Tibial artery (tissue), 4 donors: Measurements from ENCODE around the gene FAM98A.
A peak's percentile ranks its signal among the peaks of the same experiment; 100 is the strongest.

Experiments
- DNase-seq, 2 donors: peaks; one replicate each; pipeline ENCODE4 v3.0.0-alpha.2; 2019
- H3K27ac ChIP-seq, 2 donors: fragments of 200-600 bp; sonication (generic) in 1 of 2; 1 replicate in 1 of 2; 2 replicates in 1 of 2; pipeline ENCODE4 v1.5.1; 2018 to 2019; ENCODE audit warnings: mild to moderate bottlenecking in 1 of 2
- H3K27me3 ChIP-seq, 2 donors: fragments of 200-600 bp; sonication (generic) in 1 of 2; one replicate each; pipeline versions ENCODE4 v1.5.1 to v1.6.0; 2016 to 2019
- H3K36me3 ChIP-seq, 3 donors: fragments of 200-600 bp; sonication (generic) in 2 of 3; one replicate each; pipeline ENCODE4 v1.5.1; 2016 to 2019; ENCODE audit warnings: mild to moderate bottlenecking in 2 of 3
- H3K4me1 ChIP-seq, 4 donors: fragments of 200-600 bp; sonication (generic) in 2 of 4; 1 replicate in 3 of 4; 2 replicates in 1 of 4; pipeline ENCODE4 v1.5.1; 2016 to 2019
- H3K4me3 ChIP-seq, 2 donors: fragments of 200-600 bp; sonication (generic) in 1 of 2; 1 replicate in 1 of 2; 2 replicates in 1 of 2; pipeline ENCODE4 v1.5.1; 2018 to 2019; ENCODE audit warnings: mild to moderate bottlenecking in 2 of 2
- H3K9me3 ChIP-seq, 3 donors: fragments of 200-600 bp; sonication (generic) in 1 of 3; one replicate each; pipeline ENCODE4 v1.5.1; 2016 to 2019
- intact Hi-C: fragments of 100-400 bp; cut with DNase I; formaldehyde crosslinking; loops from one replicate; pipeline ENCODE4 v1.15.0; 2023; ENCODE audit warnings: low total_unique reads
- TF ChIP-seq, protein P1 (sequence below), 2 experiments: fragments of 200-600 bp in 1 of 2; fragments of 450-650 bp in 1 of 2; IDR thresholded peaks; one replicate each; pipeline ENCODE4 v1.5.1; 2017 to 2019; ENCODE audit warnings: antibody characterized with exemption in 2 of 2, mild to moderate bottlenecking in 1 of 2, moderate library complexity in 1 of 2

FAM98A gene

GRCh38 chr2:33598561-33599174, 431 bp downstream of the FAM98A start:
- H3K36me3 ChIP-seq = peaks cover 0 to 11% (median 0%) of the 10 kb centered on the region in 3 donors
- peaks cover 0 to 41% (median 16%) of the 10 kb centered on the region in 4 donors for H3K4me1 ChIP-seq
- H3K9me3 ChIP-seq = no peaks in the 10 kb centered on the region
- DNase-seq = peak in 1 of 2 donors; percentile 49
- H3K27ac ChIP-seq = peak overlapping the region; percentile 81 to 92
- no peaks in the 10 kb centered on the region for H3K27me3 ChIP-seq
- intact Hi-C loops = no loop called here
- H3K4me3 ChIP-seq = peak overlapping the region; percentile 70 to 96
- TF ChIP-seq, protein P1, sequence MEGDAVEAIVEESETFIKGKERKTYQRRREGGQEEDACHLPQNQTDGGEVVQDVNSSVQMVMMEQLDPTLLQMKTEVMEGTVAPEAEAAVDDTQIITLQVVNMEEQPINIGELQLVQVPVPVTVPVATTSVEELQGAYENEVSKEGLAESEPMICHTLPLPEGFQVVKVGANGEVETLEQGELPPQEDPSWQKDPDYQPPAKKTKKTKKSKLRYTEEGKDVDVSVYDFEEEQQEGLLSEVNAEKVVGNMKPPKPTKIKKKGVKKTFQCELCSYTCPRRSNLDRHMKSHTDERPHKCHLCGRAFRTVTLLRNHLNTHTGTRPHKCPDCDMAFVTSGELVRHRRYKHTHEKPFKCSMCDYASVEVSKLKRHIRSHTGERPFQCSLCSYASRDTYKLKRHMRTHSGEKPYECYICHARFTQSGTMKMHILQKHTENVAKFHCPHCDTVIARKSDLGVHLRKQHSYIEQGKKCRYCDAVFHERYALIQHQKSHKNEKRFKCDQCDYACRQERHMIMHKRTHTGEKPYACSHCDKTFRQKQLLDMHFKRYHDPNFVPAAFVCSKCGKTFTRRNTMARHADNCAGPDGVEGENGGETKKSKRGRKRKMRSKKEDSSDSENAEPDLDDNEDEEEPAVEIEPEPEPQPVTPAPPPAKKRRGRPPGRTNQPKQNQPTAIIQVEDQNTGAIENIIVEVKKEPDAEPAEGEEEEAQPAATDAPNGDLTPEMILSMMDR (IDR thresholded peaks at IDR 0.05) = no peak

- Histone ChIP-seq H3K4me1 (peaks cover 0 to 51% (median 17%) of the 10 kb centered on the region in 4 donors), H3K36me3 (peaks cover 0 to 27% (median 5%) of the 10 kb centered on the region in 3 donors), H3K27me3 (no peaks in the 10 kb centered on the region), H3K4me3 (no peak overlapping the region), H3K9me3 (no peaks in the 10 kb centered on the region), H3K27ac (no peak overlapping the region)
- intact Hi-C loops = no loop called here
- no peak for DNase-seq
- TF ChIP-seq, protein P1 (IDR thresholded peaks at IDR 0.05) = no peak
These were observed 2.1 kb downstream of the FAM98A start for GRCh38 chr2:33597026-33597425.

DNA sequence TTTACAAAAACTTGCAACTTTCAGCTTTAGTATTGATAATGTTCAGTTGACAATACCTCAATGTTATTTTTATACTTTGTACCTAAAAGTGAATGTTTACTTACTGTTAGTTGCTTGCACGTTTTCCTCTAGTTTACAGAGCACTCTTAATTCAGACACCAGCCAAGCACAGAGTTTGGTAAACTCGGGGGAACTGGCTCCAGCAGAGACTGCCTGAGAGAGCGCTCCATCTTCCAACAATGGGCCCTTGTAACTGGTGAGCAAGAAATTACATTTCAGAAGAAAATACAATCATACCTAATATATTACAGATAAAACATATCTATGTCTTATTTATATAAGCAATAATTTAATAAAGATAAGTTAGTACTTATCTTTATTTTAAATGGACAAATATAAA, 3.7 kb downstream of the FAM98A start:
- intact Hi-C loops = no loop called here
- TF ChIP-seq, protein P1 (IDR thresholded peaks at IDR 0.05) = no peak

GRCh38 chr2:33589444-33589843, 9.7 kb downstream of the FAM98A start:
- TF ChIP-seq, protein P1 (IDR thresholded peaks at IDR 0.05) = no peak
- Histone ChIP-seq H3K36me3 (peaks cover 13 to 56% (median 34%) of the 10 kb centered on the region in 3 donors), H3K4me3 (no peak overlapping the region), H3K27me3 (no peaks in the 10 kb centered on the region), H3K4me1 (peaks cover 0 to 54% (median 15%) of the 10 kb centered on the region in 4 donors), H3K27ac (peak overlapping the region; percentile 39 to 50), H3K9me3 (no peaks in the 10 kb centered on the region)
- no peak for DNase-seq
- intact Hi-C loops = loop anchor here (5.0 to 10.0 kb wide), 2 partner anchors 112 to 815 kb away; partner anchors contain the start of gene RASGRP3

More for the DNA sequence above, 3.7 kb downstream of the FAM98A start:
- no peak for DNase-seq
- H3K27ac ChIP-seq = no peak overlapping the region
- H3K36me3 ChIP-seq = peaks cover 0 to 32% (median 5%) of the 10 kb centered on the region in 3 donors
- no peaks in the 10 kb centered on the region for H3K9me3 ChIP-seq
- H3K27me3 ChIP-seq = no peaks in the 10 kb centered on the region
- H3K4me1 ChIP-seq = peaks cover 0 to 52% (median 17%) of the 10 kb centered on the region in 4 donors
- no peak overlapping the region for H3K4me3 ChIP-seq

DNA sequence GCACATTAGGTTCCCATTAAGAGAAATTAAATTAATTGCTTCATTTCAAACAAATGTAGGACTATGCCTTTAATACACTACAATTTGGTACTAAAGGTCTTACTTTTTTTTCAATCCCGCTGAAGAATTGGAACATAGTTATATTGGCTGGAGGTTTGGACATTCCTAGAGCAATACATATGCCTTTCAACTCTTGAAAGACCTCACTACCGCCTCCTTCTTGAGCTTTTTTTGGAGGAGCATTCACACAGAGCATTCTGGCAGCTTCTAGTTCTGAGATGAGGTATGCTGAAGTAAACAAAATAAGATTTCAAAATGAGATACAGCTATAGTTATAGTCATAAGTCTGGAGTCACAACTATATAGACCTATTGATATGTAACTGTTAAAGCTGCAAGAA, 10.9 kb downstream of the FAM98A start:
- intact Hi-C loops = loop anchor here (5.0 to 10.0 kb wide), 2 partner anchors 111 to 813 kb away; partner anchors contain the start of gene RASGRP3

More for the DNA sequence above, 10.9 kb downstream of the FAM98A start:
- TF ChIP-seq, protein P1 (IDR thresholded peaks at IDR 0.05) = no peak
- no peaks in the 10 kb centered on the region for H3K9me3 ChIP-seq
- no peak overlapping the region for H3K4me3 ChIP-seq
- no peak for DNase-seq
- H3K36me3 ChIP-seq = peaks cover 13 to 51% (median 43%) of the 10 kb centered on the region in 3 donors
- peak overlapping the region; percentile 39 to 50 for H3K27ac ChIP-seq
- H3K27me3 ChIP-seq = no peaks in the 10 kb centered on the region
- H3K4me1 ChIP-seq = peaks cover 0 to 48% (median 12%) of the 10 kb centered on the region in 4 donors
